GM08714 (cell line): ENCODE results near the gene BTNL8.
"Not testable (repeated sequence)": the region's sequence is repeated elsewhere in the genome, so short reads cannot be mapped to it uniquely, and the experiment has no call there.

Source experiments
- H3K4me3 ChIP-seq: fragments of 200-500 bp; sonication (Bioruptor generic); 2 replicates; pipeline ENCODE4 v1.5.1; 2014; ENCODE audit warnings: mild to moderate bottlenecking, low read length, inconsistent platforms
- ZNF274 ChIP-seq: IDR thresholded peaks from 2 replicates; pipeline ENCODE4 v1.6.1; 2012; ENCODE audit warnings: mild to moderate bottlenecking, low read depth, low read length

BTNL8 gene

DNA sequence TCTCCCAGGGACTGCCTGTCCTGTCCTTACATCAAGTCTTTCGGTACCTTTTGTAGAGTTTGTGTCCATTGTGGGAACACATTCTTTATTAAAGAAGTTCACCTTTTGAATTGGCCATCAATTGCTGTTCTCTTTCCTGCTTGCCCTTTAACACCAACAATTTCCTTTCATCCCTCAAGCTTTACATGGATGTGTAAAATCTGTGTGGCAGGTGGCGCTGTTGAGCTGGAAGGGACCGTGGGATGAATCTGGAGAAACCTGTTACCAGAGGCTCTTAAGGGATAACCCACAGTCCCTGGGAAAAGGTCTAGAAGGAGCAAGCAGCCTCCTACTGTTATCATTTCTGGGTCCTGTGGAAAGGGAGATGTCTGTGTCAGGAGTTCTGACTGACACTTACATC is 30.0 kb upstream of the BTNL8 start:
- TF ChIP-seq ZNF274: no peak

GRCh38 chr5:180869587-180869986 is 29.4 kb upstream of the BTNL8 start:
- no peak for TF ChIP-seq ZNF274

More for the DNA sequence above, 30.0 kb upstream of the BTNL8 start:
- H3K4me3 ChIP-seq: no peak overlapping the region

DNA sequence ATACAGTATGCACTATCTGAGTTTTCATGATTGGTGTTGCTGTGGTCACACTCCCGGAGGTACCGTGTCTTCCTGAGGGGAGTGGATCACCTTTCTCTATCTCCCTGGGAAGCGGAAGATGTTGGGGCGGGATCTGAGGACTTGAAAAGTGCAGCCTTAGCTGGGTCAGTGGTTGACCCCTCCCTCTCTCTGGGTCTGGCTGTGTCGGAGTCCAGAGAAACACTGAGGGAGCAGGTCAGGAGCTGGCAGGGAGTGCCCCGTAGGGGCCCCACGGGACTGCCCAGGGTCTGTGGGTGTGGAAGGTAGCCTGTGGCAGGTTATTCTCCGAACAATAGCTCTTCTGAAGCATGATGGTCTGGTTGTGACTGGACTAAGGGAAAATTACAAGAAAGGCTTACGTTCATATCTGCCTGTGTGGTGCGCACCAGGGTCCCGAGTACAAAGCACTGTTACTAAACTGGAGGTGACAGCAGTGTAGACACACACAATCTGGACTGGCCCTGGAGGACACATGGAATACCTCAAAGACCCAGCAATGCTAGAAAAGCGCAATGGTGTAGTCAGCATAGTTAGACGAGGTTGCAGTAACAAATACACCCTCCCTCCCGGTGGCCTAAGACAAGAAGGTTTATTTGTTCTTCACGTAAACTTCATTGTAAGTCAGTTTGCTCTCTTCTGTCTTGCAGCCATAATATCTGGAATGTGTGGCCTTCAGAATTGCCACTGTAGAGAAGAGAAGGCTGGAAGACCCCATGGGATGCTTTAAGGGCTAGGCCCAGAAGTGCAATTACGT is 28.5 kb upstream of the BTNL8 start:
- TF ChIP-seq ZNF274: no peak
- H3K4me3 ChIP-seq: no peak overlapping the region

More at GRCh38 chr5:180869587-180869986, 29.4 kb upstream of the BTNL8 start:
- H3K4me3 ChIP-seq: no peak overlapping the region

- H3K4me3 ChIP-seq: no peak overlapping the region
- TF ChIP-seq ZNF274: no peak
Measured at GRCh38 chr5:180872419-180872818, 26.5 kb upstream of the BTNL8 start.

- TF ChIP-seq ZNF274: no peak
- H3K4me3 ChIP-seq: no peak overlapping the region
Measured at GRCh38 chr5:180873615-180874520, 25.1 kb upstream of the BTNL8 start.

DNA sequence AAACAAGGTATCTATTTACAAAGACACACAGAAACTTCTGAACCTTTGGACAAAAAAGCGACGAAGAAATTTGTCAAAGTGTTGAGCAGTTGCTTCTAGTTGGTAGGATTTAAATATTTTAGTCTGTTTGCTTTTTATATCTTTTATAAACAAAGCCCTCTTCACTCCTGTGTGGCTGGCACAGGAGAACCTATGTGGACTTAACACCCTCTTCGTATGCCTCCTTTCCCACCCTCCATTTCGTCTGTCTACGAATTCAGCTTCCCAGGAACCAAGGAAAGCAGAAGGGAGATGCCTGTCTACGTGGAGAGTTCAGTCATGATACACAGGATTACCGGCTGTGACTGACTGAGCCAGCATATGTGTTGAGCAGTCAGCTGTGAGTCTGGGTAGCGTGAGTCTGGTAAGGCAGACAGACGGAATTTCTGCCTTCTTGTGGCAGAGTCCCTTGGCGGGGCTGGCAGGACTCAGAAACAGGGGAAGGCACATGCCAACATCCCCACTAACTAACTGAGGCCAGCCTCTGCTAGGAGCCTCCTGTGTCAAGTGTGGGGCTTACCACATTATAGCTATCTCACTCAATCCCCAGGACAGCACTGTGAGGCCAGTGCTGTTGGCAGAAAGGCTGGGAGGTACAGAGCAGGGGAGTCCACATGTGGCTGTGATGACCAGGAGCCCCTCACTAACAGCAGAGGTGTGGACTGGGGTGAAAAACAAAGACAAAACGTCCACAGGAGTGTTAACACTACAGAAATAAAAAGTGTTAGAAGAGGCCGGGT is 24.0 kb upstream of the BTNL8 start:
- TF ChIP-seq ZNF274: no peak
- no peak overlapping the region for H3K4me3 ChIP-seq

DNA sequence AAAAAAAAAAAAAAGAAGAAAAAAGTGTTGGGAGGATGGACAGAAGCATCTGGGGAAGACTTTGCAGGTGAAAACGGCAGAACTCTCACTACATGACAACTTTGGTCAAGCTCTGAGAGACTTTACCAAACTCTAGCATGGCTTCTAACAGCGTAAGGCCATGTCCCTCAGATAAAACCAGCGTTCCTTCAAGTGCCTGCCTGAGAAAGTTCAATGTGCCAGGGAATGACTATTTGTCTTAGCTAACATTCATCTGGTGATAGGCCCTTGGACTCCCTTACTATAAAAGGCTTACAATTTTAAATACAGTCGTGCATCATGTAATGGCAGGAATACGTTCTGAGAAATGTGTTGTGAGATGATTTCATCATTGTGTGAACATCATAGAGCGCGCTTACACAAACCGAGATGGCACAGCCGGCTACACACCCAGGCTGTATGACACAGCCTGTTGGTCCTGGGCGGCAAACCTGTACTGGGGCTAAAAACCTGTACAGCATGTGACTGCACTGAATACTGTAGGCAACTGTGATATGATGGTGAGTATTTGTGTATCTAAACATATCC is 23.0 kb upstream of the BTNL8 start:
- no peak overlapping the region for H3K4me3 ChIP-seq
- TF ChIP-seq ZNF274: no peak

DNA sequence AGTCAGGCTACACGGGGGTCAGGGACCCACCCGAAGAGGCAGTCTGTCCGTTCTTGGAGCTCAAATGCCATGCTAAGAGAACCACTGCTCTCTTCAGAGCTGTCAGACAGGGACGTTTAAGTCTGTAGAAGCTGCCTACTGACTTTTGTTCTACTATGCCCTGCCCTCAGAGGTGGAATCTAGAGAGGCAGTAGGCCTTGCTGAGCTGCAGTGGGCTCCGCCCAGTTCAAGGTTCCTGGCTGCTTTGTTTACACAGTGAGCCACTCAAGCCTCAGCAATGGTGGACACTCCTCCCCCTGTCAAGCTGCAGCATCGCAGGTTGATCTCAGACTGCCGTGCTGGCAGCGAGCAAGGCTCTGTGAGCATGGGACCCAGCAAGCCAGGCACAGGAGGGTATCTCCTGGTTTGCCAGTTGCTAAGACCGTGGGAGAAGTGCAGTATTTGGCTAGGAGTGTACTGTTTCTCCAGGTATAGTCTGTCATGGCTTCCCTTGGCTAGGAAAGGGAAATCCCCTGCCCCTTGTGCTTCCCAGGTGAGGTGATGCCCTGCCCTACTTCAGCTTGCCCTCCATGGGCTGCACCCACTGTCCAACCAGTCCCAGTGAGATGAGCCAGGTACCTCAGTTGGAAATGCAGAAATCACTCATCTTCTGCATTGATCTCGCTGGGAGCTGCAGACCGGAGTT is 13.0 kb upstream of the BTNL8 start:
- not testable (repeated sequence) for H3K4me3 ChIP-seq

- H3K4me3 ChIP-seq: no peak overlapping the region
- no peak for TF ChIP-seq ZNF274
Measured at GRCh38 chr5:180889381-180889780, 9.6 kb upstream of the BTNL8 start.

DNA sequence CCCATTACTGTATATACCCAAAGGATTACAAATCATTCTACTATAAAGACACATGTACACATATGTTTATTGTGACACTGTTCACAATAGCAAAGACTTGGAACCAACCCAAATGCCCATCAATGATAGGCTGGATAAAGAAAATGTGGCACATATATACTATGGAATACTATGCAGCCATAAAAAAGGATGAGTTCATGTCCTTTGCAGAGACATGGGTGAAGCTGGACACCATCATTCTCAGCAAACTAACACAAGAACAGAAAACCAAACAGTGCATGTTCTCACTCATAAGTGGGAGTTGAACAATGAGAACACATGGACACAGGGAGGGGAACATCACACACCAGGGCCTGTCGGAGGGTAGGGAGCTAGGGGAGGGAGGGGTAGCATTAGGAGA is 3.6 kb upstream of the BTNL8 start:
- not testable (repeated sequence) for H3K4me3 ChIP-seq

DNA sequence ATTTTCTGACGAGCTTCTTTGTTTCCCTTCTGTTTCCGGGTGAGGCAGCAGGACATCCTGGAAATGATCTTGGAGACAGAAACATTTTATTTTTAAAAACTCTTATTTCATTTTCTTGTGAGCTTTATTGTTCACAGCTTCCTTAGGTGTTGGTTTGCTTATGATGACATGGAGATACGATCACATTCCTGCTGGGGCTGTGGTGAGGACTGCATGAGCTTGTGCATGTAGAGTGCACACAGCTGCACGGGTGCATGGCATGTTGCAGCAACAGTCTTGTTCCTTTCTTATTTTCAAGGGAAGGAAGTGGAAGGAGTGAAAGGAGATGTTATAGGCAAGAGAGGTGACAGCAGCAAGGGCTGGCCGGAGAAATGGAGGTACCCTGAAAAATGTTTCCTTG is 1.2 kb downstream of the BTNL8 start:
- TF ChIP-seq ZNF274: no peak
- H3K4me3 ChIP-seq: no peak overlapping the region

DNA sequence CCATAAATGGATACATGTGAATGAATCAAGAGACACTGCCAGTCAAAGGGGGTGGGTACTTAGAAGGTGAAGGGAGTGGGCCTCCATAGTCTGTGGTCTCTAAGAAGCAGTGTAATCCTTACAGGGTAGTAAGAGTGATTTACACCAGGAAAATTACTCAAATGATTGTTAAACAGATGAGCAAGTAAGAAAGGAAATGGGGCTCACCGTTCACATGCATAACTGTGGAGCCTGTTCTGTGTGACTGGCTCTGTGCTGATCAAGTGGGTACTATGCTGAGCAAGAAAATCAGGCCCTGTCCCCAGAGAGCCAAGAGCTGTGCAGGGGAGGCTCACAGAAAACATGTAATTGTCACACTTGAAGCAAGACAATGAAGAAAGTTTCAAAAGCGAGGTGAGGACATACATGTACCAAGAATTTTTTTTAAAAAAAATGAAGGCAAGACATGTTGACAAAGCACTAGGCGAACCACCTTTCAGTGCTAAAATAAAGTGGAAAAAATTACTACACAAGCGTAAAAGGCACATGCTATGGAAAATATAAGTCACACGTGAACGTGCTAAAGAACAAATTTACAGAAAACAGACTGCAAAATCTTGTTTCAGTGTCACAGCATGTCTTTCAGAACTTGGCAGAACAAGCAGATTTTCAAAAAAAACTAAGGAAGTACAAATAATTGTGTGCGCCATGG is 2.5 kb downstream of the BTNL8 start:
- no peak overlapping the region for H3K4me3 ChIP-seq
- TF ChIP-seq ZNF274: no peak

GRCh38 chr5:180908400-180908799 is 9.4 kb downstream of the BTNL8 start:
- H3K4me3 ChIP-seq: no peak overlapping the region
- no peak for TF ChIP-seq ZNF274
